CMK (cell line): ENCODE data around the gene CSNK1G1.
"Not testable (repeated sequence)": the region's sequence is repeated elsewhere in the genome, so short reads cannot be mapped to it uniquely, and the experiment has no call there.

Experiments used
- DNase-seq: peaks from one replicate; pipeline ENCODE4 v3.0.0-alpha.2; 2010; ENCODE audit warnings: low read depth

CSNK1G1 gene

GRCh38 chr15:64133623-64134344, 222.2 kb downstream of the CSNK1G1 start:
- DNase-seq: no peak

GRCh38 chr15:64132217-64132616, 223.8 kb downstream of the CSNK1G1 start:
- DNase-seq: no peak

GRCh38 chr15:64131547-64131946, 224.4 kb downstream of the CSNK1G1 start:
- DNase-seq: no peak

GRCh38 chr15:64130159-64130558, 225.8 kb downstream of the CSNK1G1 start:
- DNase-seq: no peak

GRCh38 chr15:64127521-64128270, 228.3 kb downstream of the CSNK1G1 start:
- DNase-seq: no peak

GRCh38 chr15:64125978-64126377, 230.0 kb downstream of the CSNK1G1 start:
- DNase-seq: no peak

GRCh38 chr15:64122936-64123351, 233.0 kb downstream of the CSNK1G1 start:
- DNase-seq: no peak

GRCh38 chr15:64122444-64122843, 233.5 kb downstream of the CSNK1G1 start:
- DNase-seq: no peak

GRCh38 chr15:64121614-64122013, 234.4 kb downstream of the CSNK1G1 start:
- no peak for DNase-seq

GRCh38 chr15:64120322-64120721, 235.7 kb downstream of the CSNK1G1 start:
- not testable (repeated sequence) for DNase-seq

- no peak for DNase-seq
Measured at GRCh38 chr15:64117759-64118487, 238.1 kb downstream of the CSNK1G1 start.
